Measurements from ENCODE around the gene THADA.

The THADA gene

DNA sequence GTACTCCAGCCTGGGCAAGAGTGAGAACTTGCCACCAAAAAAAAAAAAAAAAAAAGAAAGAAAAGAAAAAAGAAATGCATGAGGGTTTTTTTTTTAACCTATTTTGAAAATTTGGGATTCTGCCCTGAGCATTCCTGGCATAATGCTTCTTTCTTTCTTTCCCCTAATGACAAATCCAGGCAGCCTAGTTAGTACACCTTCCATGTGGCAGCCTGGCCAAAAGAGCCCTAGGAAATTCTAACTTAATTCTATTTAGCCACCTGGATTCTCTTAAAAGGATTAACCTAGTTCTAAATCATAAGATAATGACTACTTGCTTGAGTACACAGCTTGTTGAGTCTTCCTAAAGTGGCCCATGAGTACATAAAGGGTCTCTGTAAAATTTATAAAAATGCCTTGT is 160.1 kb downstream of the THADA start:
- DNase-seq, result no peak

DNA sequence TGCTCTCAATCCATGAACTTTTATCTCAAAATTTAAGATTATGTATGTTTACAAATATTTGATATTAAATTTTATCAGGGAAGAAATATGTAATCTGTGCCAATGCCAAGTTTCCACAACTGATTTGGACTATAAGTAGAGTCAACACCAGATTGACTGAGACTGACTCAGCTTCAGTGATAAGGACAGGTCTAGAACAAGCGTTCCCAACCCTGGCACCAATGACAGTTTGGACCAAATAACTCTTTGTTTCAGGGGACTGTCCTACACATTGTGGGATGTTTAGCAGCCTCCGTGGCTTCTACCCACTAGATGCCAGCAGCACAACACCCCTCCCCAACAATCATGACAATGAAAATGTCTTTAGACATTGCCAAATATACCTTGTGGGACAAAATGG is 165.3 kb downstream of the THADA start:
- DNase-seq, result no peak

GRCh38 chr2:43429369-43429768 is 166.5 kb downstream of the THADA start:
- no peak for DNase-seq

DNA sequence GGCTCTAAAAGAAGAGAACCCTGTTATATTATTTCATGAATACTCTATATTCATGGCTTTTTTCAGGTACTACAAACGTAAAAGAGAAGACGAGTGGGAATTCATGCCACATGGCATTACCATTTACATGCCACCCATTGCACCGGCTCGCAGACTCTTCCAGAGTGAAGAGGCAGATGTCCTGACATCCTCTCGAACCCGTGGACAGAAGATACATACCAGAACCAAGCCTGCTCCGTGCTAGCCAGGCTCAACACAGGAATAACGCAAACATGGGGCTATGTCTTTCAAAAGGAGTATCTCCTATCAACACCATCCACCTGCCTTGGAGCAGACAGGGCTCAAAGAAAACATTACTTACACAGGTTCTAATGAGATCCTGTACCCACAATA is 168.8 kb downstream of the THADA start:
- no peak for DNase-seq

GRCh38 chr2:43426305-43427031 is 169.4 kb downstream of the THADA start:
- DNase-seq, result no peak

DNA sequence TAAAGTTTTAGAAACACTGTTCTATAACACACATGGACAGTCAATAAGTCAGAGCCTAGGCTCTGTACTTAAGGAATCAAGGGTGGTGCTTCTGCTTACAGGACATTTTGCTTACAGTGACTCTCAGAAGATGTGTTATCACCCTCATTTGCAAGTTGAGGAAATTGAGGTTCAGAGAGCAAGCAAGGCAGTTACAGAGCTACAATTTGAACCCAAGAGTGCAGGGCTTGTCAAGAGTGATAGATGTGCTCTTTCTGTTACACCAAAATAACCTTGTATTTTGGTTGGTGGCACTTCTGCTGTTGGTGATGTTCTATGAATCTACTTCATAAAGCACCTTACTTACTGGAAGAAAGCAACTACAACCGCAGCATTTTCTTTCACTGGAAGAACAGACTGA is 170.2 kb downstream of the THADA start:
- DNase-seq, result no peak

DNA sequence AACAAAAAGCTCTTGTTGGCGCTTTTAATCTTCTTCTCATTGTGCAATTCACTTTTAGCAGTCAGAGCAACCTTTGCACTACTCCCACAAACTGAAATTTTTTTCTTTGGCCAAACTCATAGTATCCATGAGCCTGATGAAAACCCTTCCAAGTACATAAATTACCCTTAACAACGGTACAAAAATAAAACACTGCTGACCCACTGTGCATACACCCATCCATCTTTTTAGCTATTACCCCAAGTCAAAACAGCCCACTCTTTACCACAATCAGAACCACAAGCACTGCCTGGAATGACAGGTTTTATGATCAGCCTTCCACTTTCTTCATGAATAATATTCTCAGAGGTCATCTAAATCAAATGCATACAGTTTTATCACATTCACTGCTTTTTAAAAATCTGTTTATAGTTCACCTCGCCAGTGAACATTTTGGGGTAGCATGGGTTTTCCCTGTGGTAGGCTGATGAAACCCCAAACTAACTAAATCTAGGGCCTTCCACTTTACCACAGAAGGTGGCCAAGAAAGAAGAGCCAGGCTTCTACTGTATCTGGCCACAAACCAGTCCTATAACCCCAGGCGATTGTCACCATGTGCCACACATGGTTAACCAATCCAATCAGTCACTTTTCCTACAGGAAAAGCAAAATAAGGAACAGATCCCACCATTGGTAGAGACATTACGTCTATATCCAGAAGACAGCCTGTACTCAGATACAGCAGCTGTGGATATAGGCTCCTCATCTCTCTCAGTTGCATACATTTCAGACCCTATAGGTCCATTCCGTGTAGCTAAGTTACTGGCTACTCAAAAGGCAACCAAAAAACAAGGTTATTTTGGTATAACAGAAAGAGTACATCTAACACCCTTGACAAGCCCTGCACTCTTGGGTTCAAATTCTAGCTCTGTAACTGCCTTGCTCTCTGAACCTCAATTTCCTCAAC is 171.3 kb downstream of the THADA start:
- DNase-seq, result no peak

GRCh38 chr2:43423941-43424261 is 171.9 kb downstream of the THADA start:
- no peak for DNase-seq

DNA sequence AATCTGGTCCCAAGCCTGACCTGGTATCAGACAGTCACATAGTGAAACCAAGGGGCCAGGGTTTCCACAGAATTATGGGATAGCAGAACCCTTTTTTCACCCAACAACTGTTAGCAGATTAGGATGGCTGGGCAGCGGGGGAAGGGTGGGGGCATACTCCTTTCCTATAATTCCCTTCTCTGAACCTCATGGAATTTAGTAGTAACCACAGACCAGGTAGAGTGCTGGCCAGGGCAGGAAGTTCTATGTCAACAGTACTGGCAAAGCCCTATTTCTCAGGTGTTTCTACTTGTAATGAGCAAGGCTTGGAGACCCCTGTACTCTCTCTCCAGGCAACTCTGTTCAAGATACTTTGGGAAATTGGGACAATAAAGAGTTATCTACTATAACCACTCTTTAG is 174.6 kb downstream of the THADA start:
- DNase-seq, result no peak

GRCh38 chr2:43420389-43420801 is 175.4 kb downstream of the THADA start:
- no peak for DNase-seq

DNA sequence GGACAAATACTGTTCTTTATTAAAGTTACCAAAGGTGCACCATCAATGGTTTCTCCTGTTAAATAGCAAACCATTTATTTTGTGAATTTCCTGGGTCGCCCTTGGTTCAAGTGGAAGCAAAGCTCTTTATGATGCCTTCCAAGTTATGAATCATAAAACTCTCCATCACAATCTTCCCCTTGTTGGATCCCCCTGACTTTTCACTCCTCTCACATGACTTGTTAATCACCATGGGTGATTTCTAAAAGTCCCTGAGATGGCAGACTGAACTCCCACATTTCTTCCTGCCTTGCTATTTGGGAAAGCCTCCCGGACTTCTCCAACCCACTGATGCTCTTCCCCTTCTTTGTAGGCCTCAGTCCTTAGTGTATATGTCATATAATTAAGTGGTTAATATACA is 176.0 kb downstream of the THADA start:
- no peak for DNase-seq

- DNase-seq, result no peak
Observed at GRCh38 chr2:43419243-43419642, 176.6 kb downstream of the THADA start.

DNA sequence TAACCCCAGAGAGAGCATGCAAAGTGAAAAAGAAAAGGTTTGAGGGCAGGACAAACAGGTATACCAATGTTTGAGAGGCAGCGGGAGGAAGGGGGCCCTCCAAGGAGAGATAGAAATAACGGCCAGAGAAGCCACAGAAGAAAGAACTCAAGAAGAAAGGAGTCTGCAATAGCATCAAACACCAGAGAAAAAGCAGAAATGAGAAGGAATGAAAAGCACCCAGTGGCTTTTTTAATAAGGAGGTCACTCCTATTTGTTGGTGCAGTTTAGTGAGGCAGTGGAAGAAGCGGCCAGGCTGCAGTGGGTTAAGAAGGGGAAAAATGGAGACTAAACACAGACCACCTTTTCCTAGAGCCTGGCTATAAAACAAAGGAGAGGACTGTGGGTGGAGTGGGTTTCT is 177.2 kb downstream of the THADA start:
- DNase-seq, result no peak

- no peak for DNase-seq
Observed at GRCh38 chr2:43417300-43417699, 178.5 kb downstream of the THADA start.

GRCh38 chr2:43415592-43415991 is 180.2 kb downstream of the THADA start:
- no peak for DNase-seq

DNA sequence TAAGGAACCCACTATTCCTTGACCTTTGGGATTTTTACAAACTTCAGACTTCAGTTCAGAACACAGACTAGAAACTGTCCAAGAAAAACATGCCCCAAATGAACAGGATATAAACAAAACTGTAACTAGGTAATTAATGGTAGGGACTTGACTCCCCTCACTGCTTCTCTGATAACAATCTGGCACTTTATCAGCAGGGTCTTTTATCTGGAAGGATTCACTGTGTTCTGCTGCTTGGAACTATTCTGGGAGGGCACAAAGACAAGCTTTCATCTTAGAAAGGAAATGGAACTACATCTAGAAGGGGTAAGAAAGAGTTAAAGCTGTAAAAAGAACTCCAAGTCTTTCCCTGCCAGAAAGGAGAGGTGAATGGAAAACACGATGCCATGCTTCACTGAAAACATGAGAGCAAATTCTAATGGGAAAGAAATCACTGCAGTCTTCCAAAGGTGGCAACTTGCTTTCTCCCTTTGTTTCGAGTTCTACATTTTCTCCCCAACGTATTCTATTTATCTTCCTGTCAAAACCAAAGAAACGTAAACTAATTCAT is 181.2 kb downstream of the THADA start:
- no peak for DNase-seq

- DNase-seq, result no peak
Observed at GRCh38 chr2:43414033-43414432, 181.8 kb downstream of the THADA start.

- no peak for DNase-seq
Observed at GRCh38 chr2:43412114-43412753, 183.6 kb downstream of the THADA start.

DNA sequence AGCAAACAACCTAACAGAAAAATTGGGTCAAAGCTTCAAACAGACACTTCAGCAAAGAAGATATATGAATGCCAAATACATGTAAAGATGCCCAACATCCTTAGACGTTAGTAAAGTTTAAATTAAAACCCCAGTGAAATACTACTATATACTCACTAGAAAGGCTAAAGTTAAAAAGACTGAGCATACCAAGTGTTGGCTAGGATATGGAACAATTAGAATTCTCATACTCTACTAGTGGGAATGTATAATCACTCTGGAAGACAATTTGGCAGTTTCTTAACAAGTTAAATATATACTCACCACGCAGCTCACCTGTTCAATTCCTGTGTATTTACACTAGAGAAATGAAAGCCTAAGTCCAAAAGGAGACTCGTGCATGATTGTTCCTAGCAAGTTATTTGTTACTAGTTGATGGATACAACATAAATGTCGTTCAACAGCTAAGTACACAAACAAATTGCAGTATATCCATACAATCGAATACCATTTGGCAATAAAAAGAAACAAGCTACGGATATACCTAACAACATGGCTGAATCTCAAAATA is 185.7 kb downstream of the THADA start:
- no peak for DNase-seq

DNA sequence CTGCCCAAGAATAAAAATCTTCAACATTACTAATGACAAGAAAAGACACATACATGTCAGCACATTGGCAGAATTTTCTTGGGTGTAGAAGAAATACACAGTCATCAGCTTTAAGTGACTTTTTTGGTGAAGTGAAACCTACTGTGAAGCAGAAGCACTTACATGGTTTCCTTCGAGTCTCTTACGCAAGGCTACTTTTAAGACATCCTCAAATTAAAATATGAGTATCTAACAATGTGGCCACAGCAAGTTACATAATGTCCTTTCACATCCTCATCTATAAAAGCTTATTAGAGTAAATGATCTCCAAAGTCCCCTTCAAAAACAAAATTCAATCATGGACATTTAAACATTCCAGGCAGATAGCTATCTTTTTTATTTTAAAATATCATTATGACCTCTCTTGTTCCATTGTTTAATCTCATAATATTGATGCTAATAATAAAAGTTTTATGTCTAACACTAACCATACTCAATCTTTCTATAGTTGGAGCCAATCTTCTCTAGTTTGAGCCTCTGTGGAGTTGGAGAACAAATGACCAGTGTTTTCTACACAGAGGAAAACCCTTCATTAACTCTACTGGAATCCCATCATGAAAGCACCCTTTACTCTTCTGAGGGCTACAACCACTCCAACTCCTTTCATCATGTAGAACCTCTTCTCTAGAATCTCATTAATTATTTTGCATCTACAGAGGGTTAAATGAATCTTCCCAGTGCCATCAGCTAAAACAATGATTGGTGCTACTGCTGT is 187.3 kb downstream of the THADA start:
- no peak for DNase-seq

- no peak for DNase-seq
Observed at GRCh38 chr2:43407935-43408334, 187.9 kb downstream of the THADA start.

DNA sequence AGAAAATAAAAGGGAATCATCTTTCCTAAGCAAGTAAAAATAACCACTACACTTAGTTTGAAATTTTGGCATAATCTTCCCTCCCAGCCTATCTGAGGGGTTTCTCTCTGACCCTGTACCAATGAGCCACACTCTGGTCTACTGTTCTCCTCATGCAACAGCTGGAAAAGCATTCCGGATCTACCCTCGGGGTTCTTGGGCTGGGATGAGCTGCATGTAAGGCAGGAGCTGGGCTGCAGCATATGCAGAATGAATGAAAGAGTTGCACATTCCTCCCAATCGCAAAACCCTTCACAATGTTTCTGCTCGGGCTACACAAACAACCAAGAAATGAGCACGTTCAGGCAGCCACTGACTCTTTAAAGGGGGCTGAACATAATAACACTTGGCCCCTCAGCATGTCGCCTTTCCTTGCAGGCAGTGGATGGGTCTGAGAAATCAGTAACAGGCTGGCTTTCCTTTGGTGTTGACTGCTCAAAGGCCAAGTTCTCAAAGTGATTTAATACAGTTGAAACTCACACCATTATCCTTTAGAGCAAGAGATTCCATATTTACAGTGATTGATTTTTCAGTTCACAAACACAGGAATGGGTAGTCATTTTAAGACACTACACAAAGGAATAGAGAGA is 189.1 kb downstream of the THADA start:
- no peak for DNase-seq

Measured in right hindlimb (tissue), 1 donor.